ENCODE results near the gene ANP32E. TPM values are rescaled to one million over a fixed set of nuclear protein-coding genes. Genes with fewer than 3 reads are reported as not detected.

The ANP32E gene
- total RNA-seq, result 14.9 and 20.9 TPM in 2 replicates

GRCh38 chr1:150235852-150236613, at the start of gene ANP32E:
Gene ANP32E, minus strand, starts transcription at chr1:150236112. Its CDS starts 326 bp downstream, at chr1:150235786.

GRCh38 chr1:150281758-150282557, 46.0 kb upstream of the ANP32E start, which contains the start of gene CIART:
Gene CIART, plus strand, starts transcription at chr1:150282554. Its CDS starts 714 bp downstream, at chr1:150283268.

GRCh38 chr1:150268705-150269403, 32.9 kb upstream of the ANP32E start, which contains the start of gene APH1A:
Gene APH1A, minus strand, starts transcription at chr1:150269016. Its CDS starts 206 bp downstream, at chr1:150268810.

DNA sequence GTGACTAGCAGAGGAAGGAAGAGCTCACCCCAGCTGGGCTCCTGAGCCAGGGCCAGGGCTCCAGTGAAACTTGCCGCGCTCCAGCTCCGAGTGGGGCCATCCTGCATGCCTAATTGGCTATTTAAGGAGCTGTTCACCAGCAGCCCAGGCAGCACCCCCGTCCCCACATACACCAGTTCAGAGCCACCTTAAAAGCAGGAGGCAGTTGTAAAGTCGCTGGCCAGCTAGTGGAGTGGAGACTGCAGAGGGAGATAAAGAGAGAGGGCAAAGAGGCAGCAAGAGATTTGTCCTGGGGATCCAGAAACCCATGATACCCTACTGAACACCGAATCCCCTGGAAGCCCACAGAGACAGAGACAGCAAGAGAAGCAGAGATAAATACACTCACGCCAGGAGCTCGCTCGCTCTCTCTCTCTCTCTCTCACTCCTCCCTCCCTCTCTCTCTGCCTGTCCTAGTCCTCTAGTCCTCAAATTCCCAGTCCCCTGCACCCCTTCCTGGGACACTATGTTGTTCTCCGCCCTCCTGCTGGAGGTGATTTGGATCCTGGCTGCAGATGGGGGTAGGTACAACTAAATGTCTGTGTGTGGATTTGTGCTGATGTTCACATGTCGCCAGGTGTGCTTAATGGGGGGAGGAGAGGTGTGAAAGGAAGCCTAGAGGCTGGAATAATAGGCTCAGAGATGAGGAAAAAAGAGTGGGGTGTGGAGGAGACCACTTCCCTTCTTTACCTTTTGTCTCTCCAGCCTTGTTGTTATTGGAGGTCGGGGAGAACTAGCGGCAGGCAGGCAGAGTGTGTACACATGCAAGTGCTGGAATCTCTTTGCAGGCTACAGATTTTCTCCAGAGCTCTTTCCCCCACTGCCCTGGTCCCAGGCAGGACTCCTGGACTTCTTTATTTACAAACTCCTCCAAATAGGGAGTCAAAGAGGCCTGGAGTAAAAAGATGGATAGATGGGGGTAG, 22.0 kb upstream of the ANP32E start, which contains the start of gene CA14:
TSS of gene CA14 (plus strand) at position 151 of the 962 bp plus-strand sequence. CDS start at position 506, 355 bp downstream.

Other genes with a start within 250 kb of the ANP32E start
- 16.6 and 21.2 TPM in 2 replicates for gene OTUD7B, start 225.4 kb downstream of the ANP32E start, total RNA-seq
- gene VPS45, start 168.3 kb downstream of the ANP32E start, total RNA-seq, result 28.1 and 33.9 TPM in 2 replicates
- 40.0 and 64.0 TPM in 2 replicates for gene PLEKHO1, start 86.2 kb downstream of the ANP32E start, total RNA-seq
- not detected in 2 replicates for gene CA14, start 21.7 kb upstream of the ANP32E start, total RNA-seq
- gene APH1A, start 32.9 kb upstream of the ANP32E start, total RNA-seq, result 74.9 and 83.1 TPM in 2 replicates
- 19.5 and 38.5 TPM in 2 replicates for gene C1orf54, start 36.7 kb upstream of the ANP32E start, total RNA-seq
- gene CIART, start 46.4 kb upstream of the ANP32E start, total RNA-seq, result 6.0 and 6.6 TPM in 2 replicates
- gene MRPS21, start 57.7 kb upstream of the ANP32E start, total RNA-seq, result 31.5 and 32.2 TPM in 2 replicates
- 29.5 and 30.9 TPM in 2 replicates for gene PRPF3, start 85.4 kb upstream of the ANP32E start, total RNA-seq
- 7.8 and 10.8 TPM in 2 replicates for gene RPRD2, start 128.0 kb upstream of the ANP32E start, total RNA-seq